HG02970 (cell line): ENCODE measurements around the gene CHST8.

Experiments used
- ATAC-seq: cut with Tn5 transposase; IDR thresholded peaks from one replicate; pipeline ENCODE4 v1.9.1; 2021; ENCODE audit warnings: mild to moderate bottlenecking, moderate library complexity, moderate number of reproducible peaks; ENCODE audit not compliant: unreplicated experiment, low FRiP score

Gene CHST8

DNA sequence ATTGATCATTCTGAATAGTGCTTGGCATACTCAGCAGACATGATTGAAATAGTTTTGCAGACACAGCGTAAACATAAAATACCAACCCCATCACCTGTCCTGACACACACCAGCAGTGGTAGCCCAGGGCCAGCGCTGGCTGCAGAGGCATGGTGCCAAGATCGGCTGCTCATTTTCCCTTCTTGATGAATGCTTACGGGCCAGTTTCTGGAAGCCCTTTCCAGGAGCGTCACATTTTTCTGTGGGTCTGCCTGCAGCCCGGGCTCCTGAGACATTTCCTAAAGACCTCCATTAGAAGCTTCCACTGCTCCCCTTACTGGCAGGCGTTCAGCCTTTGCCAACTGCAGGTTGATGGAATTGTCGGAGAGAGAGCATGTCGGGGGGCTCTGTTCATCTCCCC is 48.6 kb downstream of the CHST8 start:
- no peak for ATAC-seq

DNA sequence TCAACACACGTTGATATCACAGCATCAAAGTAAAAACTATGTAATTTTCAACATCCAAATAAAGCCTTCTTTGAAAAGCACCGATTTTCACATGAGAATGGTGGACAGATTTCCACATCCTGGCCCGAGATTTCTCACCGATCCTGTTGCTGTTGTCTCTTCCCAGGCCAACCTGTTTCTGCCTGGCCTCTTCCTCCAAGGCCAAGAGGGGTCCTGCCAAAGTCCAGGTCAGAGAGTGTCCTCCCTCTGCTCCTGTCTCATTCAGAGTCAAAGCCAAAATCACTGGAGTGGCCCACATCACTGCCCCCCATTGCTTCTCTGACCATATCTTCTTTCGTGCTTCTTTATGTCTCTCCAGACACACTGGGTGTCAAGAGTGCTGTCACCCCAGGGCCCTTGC is 49.5 kb downstream of the CHST8 start:
- ATAC-seq, result no peak

DNA sequence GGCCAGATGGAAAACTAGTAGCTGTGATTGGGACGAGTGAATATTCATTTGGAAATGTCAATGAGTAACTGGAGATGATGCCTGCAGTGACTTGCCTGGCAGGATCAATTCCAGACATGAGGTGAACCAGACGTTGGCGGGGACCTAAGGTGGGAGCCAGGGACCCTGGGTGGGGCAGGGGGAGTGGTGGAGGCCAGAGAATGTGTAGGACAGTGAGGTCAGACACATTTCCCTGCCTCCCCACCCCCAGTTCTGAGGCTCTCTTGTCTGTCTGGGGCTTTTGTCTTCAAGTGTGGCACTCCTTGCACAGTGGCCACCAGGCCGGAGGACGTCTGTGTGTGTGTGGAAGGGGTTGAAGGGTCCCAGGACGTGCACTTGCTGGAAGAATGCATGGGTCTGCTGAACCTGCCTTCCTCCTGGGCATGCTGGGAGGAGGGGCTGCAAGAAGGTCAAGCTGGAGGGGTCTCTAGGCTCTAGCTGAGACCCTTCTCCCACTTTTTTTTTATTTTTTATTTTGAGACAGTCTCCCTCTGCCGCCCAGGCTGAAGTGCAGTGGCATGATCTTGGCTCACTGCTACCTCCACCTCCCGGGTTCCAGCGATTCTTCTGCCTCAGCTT is 51.6 kb downstream of the CHST8 start:
- no peak for ATAC-seq

DNA sequence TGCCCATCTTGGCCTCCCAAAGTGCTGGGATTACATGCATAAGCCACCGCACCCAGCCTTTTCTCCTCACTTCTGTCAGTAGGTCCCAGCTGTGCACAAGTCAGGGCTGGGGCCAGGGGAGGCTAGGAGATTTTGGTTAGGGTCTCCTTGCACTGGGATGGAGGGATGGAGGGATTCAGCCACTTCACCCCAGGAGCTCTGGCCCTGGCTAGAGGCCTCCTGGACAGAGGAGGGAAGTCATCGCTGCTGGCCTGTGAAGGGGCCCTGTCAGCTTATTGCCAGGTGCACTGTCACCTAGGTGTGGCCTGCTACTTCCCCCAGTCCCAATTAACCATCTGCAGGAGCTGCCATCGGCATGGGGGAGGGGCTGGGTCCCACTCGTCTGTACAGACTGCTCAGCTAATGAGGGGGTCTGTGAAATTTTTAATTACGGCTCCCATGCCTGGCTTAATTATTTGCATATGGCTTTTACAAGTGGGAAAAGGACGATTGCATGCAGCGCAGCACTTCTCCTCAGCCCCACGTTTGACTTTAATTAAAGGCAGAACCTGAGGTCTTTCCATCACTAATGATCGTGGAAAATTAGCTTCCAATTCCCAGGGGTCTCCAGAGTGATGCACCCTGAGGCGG is 52.4 kb downstream of the CHST8 start:
- ATAC-seq, result no peak

DNA sequence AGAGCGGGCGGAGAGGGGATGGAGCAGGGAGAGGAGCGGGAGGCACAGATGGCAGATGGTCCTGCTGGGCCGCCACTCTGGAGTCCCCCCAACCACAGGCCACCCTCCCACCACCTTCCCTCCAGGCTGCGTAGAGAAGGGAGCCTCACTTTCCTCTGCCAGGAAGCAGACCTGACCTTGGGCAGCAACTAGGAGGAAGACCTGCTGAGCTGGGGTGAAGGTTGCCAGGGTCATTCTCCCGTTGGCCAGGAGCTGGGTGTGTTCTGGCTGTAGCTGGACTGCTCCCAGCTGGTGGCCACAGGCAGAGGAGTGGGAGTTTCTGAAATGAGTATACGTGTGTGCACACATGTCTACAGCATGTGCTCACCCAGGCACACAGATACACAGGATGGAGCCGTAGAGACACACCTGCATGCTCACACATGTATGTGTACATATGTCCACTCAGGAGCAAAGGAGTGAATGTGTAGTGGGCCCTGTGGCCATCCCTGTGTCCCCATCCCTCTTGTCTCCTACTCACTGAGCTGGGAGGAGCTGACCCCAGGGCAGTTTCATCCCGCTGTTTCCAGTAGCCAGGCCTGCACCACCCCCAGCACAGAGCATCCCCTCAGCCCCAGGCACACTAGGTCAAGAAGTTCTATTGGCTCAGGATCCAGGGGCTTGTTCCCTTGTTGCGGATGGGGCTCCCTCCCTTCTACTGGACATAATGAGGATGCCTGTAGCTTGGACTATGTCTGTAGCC is 53.0 kb downstream of the CHST8 start:
- ATAC-seq, result no peak

DNA sequence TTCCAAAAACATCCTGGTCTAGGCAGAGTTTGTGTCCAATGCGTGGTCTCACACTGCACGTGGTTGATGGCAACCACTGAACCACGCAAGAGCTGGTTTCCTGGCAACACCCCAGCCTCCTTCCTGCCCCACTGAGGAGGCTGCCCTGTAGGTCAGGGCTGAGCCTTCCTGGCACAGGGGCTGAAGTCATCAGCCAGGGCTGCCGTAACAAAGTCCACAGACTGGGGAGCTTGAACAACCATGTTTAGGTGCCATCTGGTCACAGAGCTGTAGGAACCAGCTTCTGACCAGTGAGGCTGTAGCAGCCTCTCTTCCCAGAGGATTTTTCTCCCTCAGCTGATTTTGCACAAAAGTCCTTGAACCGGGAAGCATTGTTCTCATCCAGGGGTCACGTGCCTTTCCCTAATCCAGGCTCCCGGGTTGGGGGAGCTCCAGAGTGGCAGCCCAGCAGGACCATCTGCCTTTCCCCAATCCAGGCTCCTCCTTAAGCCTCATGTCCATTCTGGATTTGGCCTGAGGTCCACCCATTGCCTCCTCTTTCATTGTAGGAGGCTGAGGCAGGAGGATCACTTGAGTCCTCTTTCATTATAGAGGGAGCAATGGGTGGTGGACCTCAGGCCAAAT is 53.9 kb downstream of the CHST8 start:
- ATAC-seq, result no peak

DNA sequence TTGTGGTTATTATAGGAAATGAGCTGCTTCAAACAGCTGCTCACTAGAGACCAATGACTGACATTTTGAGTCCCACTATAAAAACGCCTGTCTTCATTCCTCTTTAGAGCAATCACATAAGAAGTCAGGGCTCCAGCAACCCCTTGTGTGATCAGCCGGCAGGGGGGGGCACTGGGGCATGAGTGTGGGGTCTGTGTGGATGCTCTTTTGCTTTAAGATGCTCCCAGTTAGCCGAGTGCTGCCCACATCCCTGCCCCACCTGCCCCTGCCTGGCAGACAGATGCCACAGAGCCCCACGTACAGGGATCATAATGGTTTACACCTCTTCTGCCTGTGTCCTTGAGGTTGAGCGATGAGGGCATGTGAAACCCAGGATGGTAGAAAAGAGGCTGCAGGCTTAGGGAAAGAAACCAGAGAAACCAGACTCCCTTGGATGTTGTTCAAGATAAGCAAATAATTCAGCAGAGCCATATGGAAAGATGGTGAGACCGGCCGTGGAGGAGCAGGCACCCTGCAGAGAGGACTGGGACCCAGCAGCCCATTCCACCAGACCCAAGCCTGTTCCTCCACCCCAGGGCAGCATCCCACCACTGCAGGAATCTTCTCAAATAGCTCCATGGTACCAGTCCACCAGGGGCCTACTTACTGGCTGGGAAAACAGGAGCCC is 55.4 kb downstream of the CHST8 start:
- no peak for ATAC-seq

DNA sequence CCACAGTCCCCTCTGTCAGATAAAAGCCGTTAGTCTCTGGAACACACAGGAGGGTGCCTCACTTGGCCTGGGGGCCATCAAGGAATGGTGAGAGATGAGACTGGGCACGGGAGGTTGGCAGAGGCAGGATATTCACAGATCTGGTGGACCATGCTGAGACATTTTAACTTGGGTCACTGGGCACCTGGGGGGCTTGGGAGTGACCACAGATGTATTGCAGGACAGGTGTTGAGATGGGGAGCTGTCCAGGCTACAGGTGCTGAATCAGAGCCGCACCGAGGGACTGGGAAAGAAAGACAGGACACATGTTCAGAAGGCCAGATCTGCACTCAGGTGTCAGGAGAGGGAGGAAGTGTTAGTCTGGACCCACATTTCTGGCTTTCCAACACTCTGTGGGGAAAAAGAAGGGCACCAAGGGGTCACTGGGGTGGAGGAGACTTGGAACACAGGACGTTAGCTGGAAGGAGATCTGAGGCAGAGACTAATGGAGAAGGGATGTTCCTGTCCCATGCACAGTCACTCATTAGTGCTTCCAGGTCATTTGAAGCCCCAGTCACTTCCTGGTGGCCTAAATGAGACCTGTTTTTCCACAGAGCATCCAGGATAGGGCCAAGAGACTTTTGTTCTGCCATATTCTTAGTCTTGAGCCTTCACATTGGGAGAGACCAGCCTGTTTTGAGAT is 56.1 kb downstream of the CHST8 start:
- no peak for ATAC-seq

DNA sequence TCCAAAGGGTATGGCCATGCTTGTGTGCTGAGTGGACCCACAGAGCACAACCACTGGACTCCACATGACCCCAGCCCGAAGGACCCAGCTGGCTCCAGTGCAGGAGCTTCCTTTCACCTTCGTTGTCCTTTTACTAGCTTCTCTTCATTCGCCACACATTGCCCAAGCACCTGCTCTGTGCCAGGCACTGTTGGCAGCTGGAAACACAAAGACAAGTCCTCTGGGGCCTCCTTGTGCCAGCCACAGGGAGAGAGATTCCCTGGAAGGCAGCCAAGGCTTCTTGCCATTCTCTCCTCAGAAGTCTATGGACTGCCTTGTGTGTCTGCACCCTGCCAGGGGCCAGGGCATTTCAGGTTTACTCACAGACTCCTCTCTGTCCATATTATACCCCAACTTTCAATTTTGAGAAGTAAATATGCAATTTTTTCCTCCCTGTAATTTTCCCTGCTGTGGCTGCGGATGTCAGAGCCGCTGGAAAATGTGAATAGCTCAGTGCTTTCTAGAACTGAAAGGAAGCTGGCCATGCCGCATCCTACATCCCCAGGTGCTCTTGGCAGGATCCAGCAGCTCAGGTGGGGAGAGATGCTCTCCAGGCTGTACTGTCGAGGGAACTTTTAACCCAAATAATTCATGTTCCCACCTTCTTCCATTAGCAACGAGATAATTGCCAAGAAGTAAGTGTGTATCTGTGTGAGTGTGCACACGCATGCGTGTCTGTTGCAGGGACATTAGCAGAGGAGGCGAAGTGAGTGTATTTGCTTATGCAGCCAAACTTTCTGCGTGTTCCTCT is 57.2 kb downstream of the CHST8 start:
- no peak for ATAC-seq

DNA sequence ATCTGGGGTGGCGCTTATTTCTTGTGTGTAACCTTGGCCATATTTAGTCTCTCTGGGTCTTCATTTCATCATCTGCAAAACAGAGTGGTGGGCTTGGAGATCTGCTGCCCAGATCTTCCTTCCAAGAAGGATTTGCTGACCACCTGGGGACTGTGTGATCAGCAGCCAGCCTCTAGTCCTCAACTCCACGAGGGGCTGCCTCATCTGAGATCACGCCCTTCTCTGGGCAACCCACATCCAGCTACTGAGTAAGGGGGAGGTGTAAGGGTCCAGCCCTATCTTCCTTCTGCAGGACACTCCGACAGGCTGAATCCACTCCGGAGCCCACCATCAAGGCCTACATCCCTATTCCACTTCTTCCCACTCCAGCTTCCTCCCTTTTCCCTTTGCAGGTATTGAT is 57.9 kb downstream of the CHST8 start:
- ATAC-seq, result no peak

DNA sequence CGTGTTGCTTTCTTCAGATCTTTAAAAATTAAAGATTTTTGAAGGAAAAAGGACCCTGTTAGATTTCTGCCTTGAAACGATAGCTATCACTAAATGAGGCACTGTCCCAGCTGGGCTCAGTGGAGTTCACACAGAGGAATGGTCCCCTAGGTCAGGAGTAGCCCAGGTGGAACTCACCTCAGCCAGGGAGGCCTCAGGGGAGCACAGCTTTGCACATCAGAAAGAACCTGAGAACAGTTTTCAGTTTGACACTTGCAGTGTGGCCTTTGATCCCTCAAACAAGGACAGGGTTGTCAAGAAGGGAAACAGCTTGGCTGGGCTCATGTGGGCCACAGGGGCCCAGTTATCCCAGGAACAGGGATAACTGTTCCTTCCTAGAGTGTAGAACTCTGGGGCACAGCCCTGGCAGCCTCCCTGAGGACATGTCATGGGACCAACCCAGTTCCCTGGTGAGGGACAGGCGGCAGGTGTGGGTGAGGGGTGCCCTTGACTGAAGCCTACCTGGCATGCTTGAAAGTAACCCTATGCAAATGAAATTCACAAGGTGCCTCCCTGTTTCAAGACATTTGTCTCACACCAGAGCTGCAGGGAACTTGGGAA is 59.4 kb downstream of the CHST8 start:
- ATAC-seq, result no peak

DNA sequence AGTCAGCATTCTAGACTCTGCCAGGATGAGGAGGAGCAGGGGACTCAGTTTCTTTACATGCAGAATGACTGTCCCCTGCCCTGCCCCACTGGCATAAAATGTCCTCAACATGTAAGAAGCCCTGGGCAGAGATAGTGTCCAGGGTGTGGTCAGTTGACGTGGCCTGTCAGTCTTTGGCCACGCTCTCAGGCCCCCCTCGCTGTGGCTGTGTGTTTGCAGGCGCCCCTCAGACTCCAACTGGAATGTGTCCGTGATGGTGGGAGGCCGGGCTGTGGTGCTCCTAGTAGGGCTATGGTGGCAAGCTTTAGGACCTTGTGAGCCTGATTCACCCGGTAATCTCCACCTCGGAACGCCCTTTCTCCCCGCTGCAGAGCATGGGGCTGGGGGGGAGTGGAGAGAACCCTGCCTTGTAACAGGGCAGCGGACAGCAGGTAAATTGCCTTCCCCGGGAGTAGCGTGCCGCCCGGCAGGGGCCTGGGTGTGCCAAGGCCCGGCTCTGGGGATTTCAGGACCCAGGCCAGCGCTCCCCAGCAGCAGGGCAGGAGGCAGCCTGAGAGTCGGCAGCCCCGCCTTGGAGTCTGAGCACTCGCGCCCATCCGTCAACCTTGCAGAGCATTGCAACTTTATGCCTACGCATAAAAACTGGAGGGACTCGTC is 62.3 kb downstream of the CHST8 start:
- ATAC-seq, result no peak

DNA sequence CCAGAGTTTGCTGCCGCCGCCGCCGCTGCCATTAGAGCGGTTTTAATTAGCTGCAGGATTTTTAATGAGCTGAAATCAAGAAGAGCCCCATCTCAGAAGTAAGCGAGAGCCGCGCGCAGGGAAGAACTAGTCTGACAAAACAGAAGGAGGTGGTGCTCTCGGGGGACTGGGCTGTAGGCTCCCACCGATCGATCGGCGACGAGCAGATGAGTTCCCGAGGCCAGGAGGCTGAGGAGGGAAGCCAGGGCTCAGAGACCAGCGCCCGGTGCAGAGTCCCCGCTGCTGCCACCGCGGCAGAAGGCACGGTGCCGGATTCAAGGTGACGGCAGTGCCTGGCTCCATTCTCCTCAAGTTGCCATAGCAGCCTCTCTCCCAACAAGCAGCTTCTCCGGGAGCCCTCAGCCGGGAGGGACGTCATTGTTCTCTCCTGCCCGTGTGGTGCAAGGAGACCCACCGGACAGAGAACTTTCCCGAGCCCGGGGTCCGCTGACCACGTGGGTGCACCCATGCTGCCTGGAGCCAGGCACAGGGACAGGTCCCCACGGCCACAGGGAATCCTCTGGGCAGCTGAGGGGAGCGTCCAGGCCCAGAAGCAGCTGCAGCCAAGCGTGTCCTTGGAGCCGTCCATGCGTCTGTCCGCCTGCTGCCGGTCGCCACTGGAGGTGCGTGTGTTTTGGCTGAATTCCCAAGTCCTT is 62.9 kb downstream of the CHST8 start:
- ATAC-seq, result no peak

DNA sequence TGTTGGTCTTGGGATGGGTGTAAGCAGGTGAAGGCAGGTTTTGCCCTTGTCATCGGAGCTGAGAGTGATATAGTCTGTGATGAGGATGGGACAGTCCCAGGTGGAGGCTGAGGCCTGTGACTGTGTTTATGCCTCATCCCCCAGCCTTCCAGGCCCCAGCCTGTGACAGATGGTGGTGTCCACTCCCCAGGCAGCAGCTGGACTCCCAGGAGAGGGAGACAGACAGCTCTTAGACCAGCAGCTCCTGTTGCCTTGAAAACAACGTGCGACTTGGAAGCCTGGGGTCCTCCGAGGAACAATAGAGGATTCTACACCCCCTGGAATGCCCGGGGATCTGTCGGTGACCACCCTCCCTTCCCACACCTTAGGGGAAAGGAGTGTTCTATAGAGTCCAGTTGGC is 63.8 kb downstream of the CHST8 start:
- ATAC-seq, result no peak

DNA sequence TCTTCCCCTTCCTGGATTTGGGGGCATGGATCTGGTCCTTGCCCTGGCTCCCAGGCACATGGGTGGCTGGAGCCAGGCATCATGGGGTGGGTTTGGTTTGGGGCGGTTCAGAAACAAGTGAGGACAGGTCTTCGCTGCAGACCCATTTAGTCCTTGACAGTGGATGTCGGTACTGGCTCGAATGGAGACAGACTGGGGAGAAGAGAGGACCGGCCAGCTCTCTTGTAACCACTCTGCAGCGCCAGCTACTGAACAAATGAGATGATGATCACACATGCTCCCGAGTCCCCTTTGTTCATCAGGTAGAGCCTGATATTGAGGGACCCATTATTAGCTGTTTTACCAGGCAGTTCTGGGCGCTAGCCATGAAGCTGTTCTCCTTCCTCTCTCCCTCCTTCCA is 64.5 kb downstream of the CHST8 start:
- ATAC-seq, result no peak

DNA sequence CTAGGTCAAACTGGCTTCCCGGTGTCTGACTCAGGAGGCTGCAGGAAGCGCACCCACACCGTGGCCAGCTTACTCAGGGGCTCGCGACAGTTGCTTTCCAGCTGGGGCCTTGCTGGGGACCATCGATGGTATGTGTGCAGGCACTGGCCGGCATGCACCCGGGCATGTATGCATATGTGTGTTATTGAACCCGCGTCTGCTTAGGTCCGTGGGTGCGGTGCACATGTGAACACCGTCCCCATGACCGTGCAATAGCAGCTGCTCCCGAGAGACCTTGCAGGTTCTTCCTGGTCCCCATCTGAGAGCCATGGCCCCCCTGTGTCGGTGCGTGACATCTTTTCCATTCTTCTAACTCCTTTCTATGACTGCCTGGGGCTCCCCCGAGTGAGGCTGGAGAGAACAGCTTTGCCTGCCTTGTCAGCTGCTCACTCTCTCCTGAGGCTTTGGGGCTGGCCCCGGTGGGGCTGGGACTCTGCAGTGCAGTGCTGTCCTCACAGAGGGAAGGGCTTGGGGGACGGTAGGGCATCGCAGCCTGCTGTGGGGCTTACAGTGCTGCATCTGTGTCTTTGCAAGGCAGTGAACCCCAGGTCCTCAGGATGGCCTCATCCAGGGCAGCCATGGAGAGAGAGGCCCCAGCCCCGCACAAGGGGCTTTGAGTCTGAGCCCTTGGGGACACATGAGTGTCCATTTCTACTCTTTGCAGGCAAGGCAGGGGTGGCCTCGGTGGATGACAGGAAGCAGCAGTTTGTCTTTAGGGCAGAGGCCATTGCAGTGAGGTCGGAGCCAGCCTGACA is 65.1 kb downstream of the CHST8 start:
- ATAC-seq, result no peak

DNA sequence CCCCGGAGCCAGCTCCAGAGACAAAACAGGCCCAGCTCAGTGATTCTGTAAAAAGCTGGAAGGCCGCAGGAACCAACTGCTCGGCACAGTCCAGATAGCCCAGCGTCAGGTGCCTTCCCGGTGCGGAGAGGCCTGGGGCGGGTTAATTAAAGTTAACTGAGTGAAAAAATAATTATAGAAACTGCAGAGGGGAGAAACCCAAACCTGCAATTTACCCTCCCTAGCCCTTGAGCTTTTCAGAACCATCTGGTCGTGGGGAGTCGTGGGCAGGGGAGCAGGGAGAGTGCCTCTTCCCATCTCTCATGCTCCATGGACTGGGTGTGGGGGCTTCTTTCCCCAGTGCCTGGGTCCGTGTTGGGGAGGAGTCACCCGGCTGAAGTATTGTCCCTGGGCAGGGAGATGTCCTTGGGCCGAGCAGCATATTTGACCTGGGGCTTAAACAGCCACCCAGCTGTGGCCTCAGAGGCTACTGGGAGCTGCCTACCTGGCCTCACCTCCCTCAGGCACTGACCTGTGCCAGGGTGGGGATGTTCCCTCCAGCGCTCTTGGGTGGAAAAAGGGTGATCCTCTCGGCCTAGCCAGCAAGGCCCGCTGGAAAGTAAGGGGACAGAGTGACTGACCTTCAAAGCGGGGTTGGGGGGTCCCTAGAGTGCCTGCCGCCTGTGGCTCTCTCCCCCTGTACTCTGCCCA is 65.9 kb downstream of the CHST8 start:
- ATAC-seq, result no peak
